H9 (cell line): ENCODE data around the gene RAI14. TPM values are rescaled to one million over a fixed set of nuclear protein-coding genes. Genes with fewer than 3 reads are reported as not detected.

ENCODE experiments used
- DNase-seq: peaks from one replicate; pipeline ENCODE4 v3.0.0-alpha.2; 2017
- H2AFZ ChIP-seq: one replicate; pipeline ENCODE4 v1.6.1; 2013; ENCODE audit warnings: mild to moderate bottlenecking, low read length, control low read depth, moderate library complexity
- H2AK5ac ChIP-seq: 2 replicates; pipeline ENCODE4 v1.6.1; 2013; ENCODE audit warnings: low read length, control low read depth, mixed read lengths; ENCODE audit not compliant: insufficient read length
- H2BK120ac ChIP-seq: one replicate; pipeline ENCODE4 v1.6.1; 2013; ENCODE audit warnings: low read depth, mild to moderate bottlenecking, low read length, control low read depth, inconsistent platforms; ENCODE audit not compliant: poor library complexity, severe bottlenecking
- H2BK12ac ChIP-seq: 2 replicates; pipeline ENCODE4 v1.6.1; 2013; ENCODE audit warnings: low read length, control low read depth, mixed read lengths, low read depth; ENCODE audit not compliant: insufficient read length
- H2BK15ac ChIP-seq: 2 replicates; pipeline ENCODE4 v1.6.1; 2013; ENCODE audit warnings: low read depth, low read length, control low read depth
- H2BK20ac ChIP-seq: one replicate; pipeline ENCODE4 v1.6.1; 2013; ENCODE audit warnings: low read depth, mild to moderate bottlenecking, low read length, control low read depth, inconsistent platforms; ENCODE audit not compliant: poor library complexity, severe bottlenecking
- H2BK5ac ChIP-seq: 2 replicates; pipeline ENCODE4 v1.6.1; 2013; ENCODE audit warnings: low read length, control low read depth, mixed read lengths; ENCODE audit not compliant: insufficient read length
- H3K14ac ChIP-seq: 2 replicates; pipeline ENCODE4 v1.6.1; 2013; ENCODE audit warnings: low read length, control low read depth; ENCODE audit not compliant: insufficient read depth
- H3K18ac ChIP-seq: 2 replicates; pipeline ENCODE4 v1.6.1; 2013; ENCODE audit warnings: low read depth, mild to moderate bottlenecking, mixed read lengths, low read length, control low read depth; ENCODE audit not compliant: insufficient read length
- H3K23ac ChIP-seq: 2 replicates; pipeline ENCODE4 v1.6.1; 2013; ENCODE audit warnings: low read length, control low read depth, mixed read lengths, low read depth; ENCODE audit not compliant: insufficient read length
- H3K23me2 ChIP-seq: 2 replicates; pipeline ENCODE4 v1.6.1; 2013; ENCODE audit warnings: low read depth, mild to moderate bottlenecking, mixed read lengths, low read length, control low read depth; ENCODE audit not compliant: insufficient read length, poor library complexity, severe bottlenecking
- H3K27ac ChIP-seq: 2 replicates; pipeline ENCODE4 v1.5.1; 2013; ENCODE audit warnings: low read length, control low read depth, mixed read lengths, low read depth; ENCODE audit not compliant: insufficient read length
- H3K27me3 ChIP-seq: 2 replicates; pipeline ENCODE4 v1.6.1; 2013; ENCODE audit warnings: low read length, control low read depth, inconsistent platforms; ENCODE audit not compliant: insufficient read depth
- H3K4ac ChIP-seq: 2 replicates; pipeline ENCODE4 v1.6.1; 2013; ENCODE audit warnings: low read depth, mild to moderate bottlenecking, control low read depth, inconsistent platforms, low read length, moderate library complexity
- H3K4me1 ChIP-seq: 2 replicates; pipeline ENCODE4 v1.6.1; 2013; ENCODE audit warnings: low read length, control low read depth, inconsistent platforms; ENCODE audit not compliant: insufficient read depth
- H3K4me2 ChIP-seq: 2 replicates; pipeline ENCODE4 v1.6.1; 2013; ENCODE audit warnings: low read length, control low read depth, mixed read lengths; ENCODE audit not compliant: insufficient read length, insufficient read depth
- H3K56ac ChIP-seq: 2 replicates; pipeline ENCODE4 v1.6.1; 2013; ENCODE audit warnings: low read depth, mild to moderate bottlenecking, mixed read lengths, low read length, control low read depth; ENCODE audit not compliant: insufficient read length
- H3K79me1 ChIP-seq: 2 replicates; pipeline ENCODE4 v1.6.1; 2013; ENCODE audit warnings: low read depth, mild to moderate bottlenecking, moderate library complexity, low read length, control low read depth, inconsistent platforms; ENCODE audit not compliant: insufficient read depth, poor library complexity, severe bottlenecking
- H3K79me2 ChIP-seq: 2 replicates; pipeline ENCODE4 v1.6.1; 2013; ENCODE audit warnings: low read length, control low read depth, inconsistent platforms; ENCODE audit not compliant: insufficient read depth
- H3K9ac ChIP-seq: 2 replicates; pipeline ENCODE4 v1.6.1; 2013; ENCODE audit warnings: low read length, control low read depth, mixed read lengths; ENCODE audit not compliant: insufficient read length; ENCODE audit errors: extremely low read depth
- H3K9me3 ChIP-seq: one replicate; pipeline ENCODE4 v1.6.1; 2013; ENCODE audit warnings: low read depth, low read length, inconsistent platforms; ENCODE audit not compliant: control insufficient read depth
- H3T11ph ChIP-seq: one replicate; pipeline ENCODE4 v1.6.1; 2013; ENCODE audit warnings: mild to moderate bottlenecking, low read length, control low read depth, inconsistent platforms
- H4K20me1 ChIP-seq: one replicate; pipeline ENCODE4 v1.6.1; 2013; ENCODE audit not compliant: control insufficient read depth, insufficient read length, insufficient read depth
- H4K5ac ChIP-seq: 2 replicates; pipeline ENCODE4 v1.6.1; 2013; ENCODE audit warnings: low read depth, mild to moderate bottlenecking, mixed read lengths, low read length, control low read depth; ENCODE audit not compliant: insufficient read length
- H4K8ac ChIP-seq: replicated peaks from 2 replicates; pipeline ENCODE4 v1.6.1; 2013; ENCODE audit warnings: low read length, control low read depth, mixed read lengths, low read depth; ENCODE audit not compliant: insufficient read length
- H4K91ac ChIP-seq: 2 replicates; pipeline ENCODE4 v1.6.1; 2013; ENCODE audit warnings: low read depth, mild to moderate bottlenecking, moderate library complexity, mixed read lengths, low read length, control low read depth; ENCODE audit not compliant: insufficient read length
- H3K27ac Mint-ChIP-seq, 3 experiments: 2 replicates in 2 of 3; 3 replicates in 1 of 3; pipeline ENCODE4 v1.8.0; 2020 to 2021; ENCODE audit warnings: mixed read lengths in 3 of 3, mild to moderate bottlenecking in 1 of 3, moderate library complexity in 1 of 3
- H3K27me3 Mint-ChIP-seq: 2 replicates; pipeline ENCODE4 v1.8.0; 2021; ENCODE audit warnings: low read depth, mild to moderate bottlenecking, moderate library complexity, mixed read lengths
- H3K36me3 Mint-ChIP-seq, 3 experiments: 2 replicates in 2 of 3; 3 replicates in 1 of 3; pipeline ENCODE4 v1.8.0; 2020 to 2021; ENCODE audit warnings: low read depth in 3 of 3, mixed read lengths in 3 of 3; ENCODE audit not compliant: insufficient read depth in 1 of 3
- H3K4me1 Mint-ChIP-seq, 2 experiments: 2 replicates each; pipeline ENCODE4 v1.8.0; 2020; ENCODE audit warnings: mixed read lengths in 2 of 2
- H3K4me3 Mint-ChIP-seq, 2 experiments: 2 replicates in 1 of 2; 3 replicates in 1 of 2; pipeline ENCODE4 v1.8.0; 2020 to 2021; ENCODE audit warnings: mild to moderate bottlenecking in 2 of 2, mixed read lengths in 2 of 2, moderate library complexity in 1 of 2
- H3K9me3 Mint-ChIP-seq, 2 experiments: 2 replicates in 1 of 2; 3 replicates in 1 of 2; pipeline ENCODE4 v1.8.0; 2020; ENCODE audit warnings: mild to moderate bottlenecking in 2 of 2, mixed read lengths in 2 of 2, moderate library complexity in 1 of 2
- WGBS: extraction: QIAGEN DNeasy Blood & Tissue Kit; methylation state at CpG from one replicate; pipeline ENCODE4 v1.1.7; 2013; ENCODE audit warnings: missing lambda C conversion rate, low lambda C conversion rate, mixed read lengths; ENCODE audit not compliant: insufficient read length; ENCODE audit errors: extremely low coverage; 5-methylcytosine and 5-hydroxymethylcytosine counted together
- total RNA-seq: library from RNA; stranded (reverse); gene quantifications from 2 replicates; pipeline ENCODE4 v1.2.1, GENCODE V29; 2021
- TF ChIP-seq, protein P1 (sequence below): fragments of 200-600 bp; sonication (generic); conservative IDR thresholded peaks from 3 replicates; pipeline ENCODE4 v1.8.0; 2021; ENCODE audit warnings: antibody characterized with exemption, mild to moderate bottlenecking

RAI14 gene
- total RNA-seq, 1 experiment from 2014 or later, result 127 TPM

DNA sequence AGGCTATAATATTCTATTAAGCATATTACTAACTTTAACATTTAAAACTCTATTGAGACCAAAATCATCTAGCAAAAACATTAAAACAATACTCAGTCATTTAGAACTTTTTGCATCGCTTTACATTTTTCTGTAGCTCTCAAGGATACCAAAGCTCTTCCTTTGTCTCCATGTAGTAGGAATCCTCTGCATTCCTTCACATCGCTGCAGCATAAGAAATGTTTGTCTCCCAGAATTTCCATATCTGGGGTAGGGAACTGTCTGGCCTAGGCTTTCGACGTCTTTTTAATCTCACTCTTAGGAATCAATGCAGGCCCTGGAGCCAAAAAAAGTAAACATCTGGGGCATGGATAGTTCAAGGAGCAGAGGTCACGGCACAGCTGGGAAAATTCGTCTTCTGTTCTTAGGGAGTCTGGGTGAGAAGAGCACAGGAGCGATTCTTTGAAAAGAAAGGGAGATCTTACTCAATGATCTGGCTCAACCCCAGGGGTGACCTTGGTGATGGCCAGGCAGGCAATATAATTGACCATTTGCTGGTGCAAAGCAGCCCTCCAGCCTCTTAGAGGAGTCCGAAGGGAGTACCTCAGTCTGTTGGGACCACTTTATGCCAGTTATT, 23.2 kb upstream of the RAI14 start:
- H2AFZ ChIP-seq, result no peak overlapping the region
- H3K23me2 ChIP-seq, result no peaks in the 10 kb centered on the region
- no peak overlapping the region for H4K5ac ChIP-seq
- H4K91ac ChIP-seq, result no peak overlapping the region
- no peak overlapping the region for H2AK5ac ChIP-seq
- Mint-ChIP-seq H3K9me3 (peaks cover 14 to 15% of the 10 kb centered on the region in 2 experiments), H3K36me3 (peaks cover 3 to 15% (median 4%) of the 10 kb centered on the region in 3 experiments; a peak in 5 of 7 replicates), H3K4me1 (peaks cover 6 to 15% of the 10 kb centered on the region in 2 experiments), H3K27me3 (no peaks in the 10 kb centered on the region; the same call in 1 of the 2 replicates), H3K4me3 (no peak overlapping the region), H3K27ac (peak overlapping the region in 2 of 3 experiments; percentile 54 to 82; a peak in 2 of 7 replicates)
- H3K23ac ChIP-seq, result no peak overlapping the region
- no peak overlapping the region for H2BK20ac ChIP-seq
- H3K14ac ChIP-seq, result no peak overlapping the region
- H3K4ac ChIP-seq, result no peak overlapping the region
- no peaks in the 10 kb centered on the region for H3K79me1 ChIP-seq
- H3K79me2 ChIP-seq, result no peaks in the 10 kb centered on the region
- no peak overlapping the region for H3K27ac ChIP-seq
- no peak overlapping the region for H3T11ph ChIP-seq
- TF ChIP-seq, protein P1, sequence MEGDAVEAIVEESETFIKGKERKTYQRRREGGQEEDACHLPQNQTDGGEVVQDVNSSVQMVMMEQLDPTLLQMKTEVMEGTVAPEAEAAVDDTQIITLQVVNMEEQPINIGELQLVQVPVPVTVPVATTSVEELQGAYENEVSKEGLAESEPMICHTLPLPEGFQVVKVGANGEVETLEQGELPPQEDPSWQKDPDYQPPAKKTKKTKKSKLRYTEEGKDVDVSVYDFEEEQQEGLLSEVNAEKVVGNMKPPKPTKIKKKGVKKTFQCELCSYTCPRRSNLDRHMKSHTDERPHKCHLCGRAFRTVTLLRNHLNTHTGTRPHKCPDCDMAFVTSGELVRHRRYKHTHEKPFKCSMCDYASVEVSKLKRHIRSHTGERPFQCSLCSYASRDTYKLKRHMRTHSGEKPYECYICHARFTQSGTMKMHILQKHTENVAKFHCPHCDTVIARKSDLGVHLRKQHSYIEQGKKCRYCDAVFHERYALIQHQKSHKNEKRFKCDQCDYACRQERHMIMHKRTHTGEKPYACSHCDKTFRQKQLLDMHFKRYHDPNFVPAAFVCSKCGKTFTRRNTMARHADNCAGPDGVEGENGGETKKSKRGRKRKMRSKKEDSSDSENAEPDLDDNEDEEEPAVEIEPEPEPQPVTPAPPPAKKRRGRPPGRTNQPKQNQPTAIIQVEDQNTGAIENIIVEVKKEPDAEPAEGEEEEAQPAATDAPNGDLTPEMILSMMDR, result no peak
- H2BK12ac ChIP-seq, result no peak overlapping the region
- H3K9ac ChIP-seq, result no peak overlapping the region
- H3K56ac ChIP-seq, result no peak overlapping the region
- no CpG with 5 or more reads among the region's 8 CpGs for WGBS
- no peak overlapping the region for H3K18ac ChIP-seq
- no peak overlapping the region for H2BK120ac ChIP-seq
- DNase-seq, result no peak
- no peak overlapping the region for H2BK15ac ChIP-seq
- H3K4me2 ChIP-seq, result no peak overlapping the region
- no peak overlapping the region for H4K8ac ChIP-seq
- H3K27me3 ChIP-seq, result no peaks in the 10 kb centered on the region
- H3K4me1 ChIP-seq, result peaks cover 7% of the 10 kb centered on the region
- H3K9me3 ChIP-seq, result peaks cover 8% of the 10 kb centered on the region
- no peak overlapping the region for H2BK5ac ChIP-seq
- no peaks in the 10 kb centered on the region for H4K20me1 ChIP-seq
